Activated CD8-positive, alpha-beta memory T cell treated with anti-CD3 and anti-CD28 coated beads for 48 hours (primary cell): ENCODE measurements around the gene DGCR2.
"Not testable (repeated sequence)": the region's sequence is repeated elsewhere in the genome, so short reads cannot be mapped to it uniquely, and the experiment has no call there.

Source experiments
- DNase-seq, 3 experiments: peaks; one replicate each; pipeline ENCODE4 v3.0.0-alpha.2; 2020; ENCODE audit warnings: low read depth in 2 of 3, low spot score in 2 of 3

DGCR2 gene

DNA sequence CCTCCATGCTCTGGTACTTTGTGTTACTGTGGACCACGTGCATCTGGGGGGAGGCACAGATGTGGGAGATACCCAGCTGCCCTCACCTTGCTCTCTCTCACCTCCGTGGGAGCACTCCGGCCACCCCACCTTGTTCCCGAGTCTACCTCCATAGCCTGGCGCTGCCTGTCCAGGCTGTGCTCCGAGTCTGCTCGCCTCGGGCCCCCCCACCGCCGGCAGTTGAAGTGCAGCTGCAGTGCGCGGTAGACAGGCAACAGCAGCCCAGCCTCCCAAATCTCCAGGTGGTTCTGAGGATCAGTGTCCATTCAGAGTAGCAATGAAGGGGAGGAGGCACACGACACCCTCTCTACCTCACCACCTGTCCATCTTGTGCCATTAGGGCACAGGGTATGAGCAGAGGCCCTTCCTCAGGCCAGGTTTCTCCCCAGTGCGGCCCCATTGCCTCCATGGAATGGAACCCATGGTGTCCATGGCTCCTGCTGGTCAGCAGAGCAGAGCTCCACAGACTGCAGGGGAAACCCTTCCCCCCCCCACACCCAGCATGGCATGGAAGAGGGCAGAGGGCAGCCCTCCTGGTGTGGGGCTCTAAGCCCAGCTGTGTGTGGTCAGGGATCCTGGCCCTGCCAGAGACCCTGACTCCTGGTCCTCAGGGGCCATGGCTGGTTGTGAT, 89.2 kb downstream of the DGCR2 start:
- not testable (repeated sequence) for DNase-seq

DNA sequence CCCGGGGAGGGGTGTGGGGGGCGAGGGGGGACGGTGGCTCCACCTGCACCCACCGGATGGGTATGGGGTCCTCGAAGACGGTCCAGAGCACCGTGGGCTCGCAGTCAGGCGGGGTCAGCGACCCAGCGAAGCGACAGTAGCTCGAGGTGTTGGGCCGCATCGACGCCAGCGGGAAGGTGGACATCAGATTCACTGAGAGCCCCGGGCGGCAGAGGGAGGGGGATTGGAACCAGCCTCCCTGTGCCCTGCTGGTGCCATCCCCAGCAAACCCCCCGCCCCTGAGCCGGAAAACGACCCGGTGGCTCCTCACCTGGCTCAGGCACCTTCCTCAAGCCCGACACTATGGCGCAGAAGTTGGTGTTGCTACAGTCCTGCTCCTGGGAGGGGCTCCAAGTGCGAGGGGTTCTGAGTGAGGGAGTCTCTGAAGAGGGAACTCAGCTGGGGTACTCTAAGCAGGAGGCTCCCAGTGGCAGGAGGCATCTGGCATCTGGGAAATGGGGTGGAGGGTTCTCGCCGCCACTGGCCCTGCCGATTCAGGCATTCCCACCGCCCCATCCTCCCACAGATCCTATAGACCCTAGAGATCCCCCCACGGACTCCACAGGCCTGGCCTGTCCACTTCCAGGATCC, 89.9 kb downstream of the DGCR2 start:
- not testable (repeated sequence) for DNase-seq

DNA sequence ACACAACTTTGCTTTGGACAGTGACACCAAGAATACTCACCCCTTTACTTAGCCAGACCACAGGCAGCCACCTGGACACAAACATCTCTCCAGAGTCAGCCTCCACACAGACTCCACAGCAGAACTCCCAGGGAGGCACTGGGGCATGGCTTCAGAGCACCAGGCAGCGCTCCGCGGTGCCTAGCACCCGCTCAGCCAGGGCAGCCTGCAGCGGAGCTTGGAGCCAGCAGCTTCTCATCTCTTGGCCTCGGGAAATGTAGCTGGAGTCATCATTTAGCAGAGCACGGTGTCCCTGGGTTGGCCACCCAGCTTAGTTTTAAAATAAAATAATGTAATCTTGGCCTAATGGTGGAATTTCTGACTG, 91.3 kb downstream of the DGCR2 start:
- DNase-seq, result not testable (repeated sequence)

DNA sequence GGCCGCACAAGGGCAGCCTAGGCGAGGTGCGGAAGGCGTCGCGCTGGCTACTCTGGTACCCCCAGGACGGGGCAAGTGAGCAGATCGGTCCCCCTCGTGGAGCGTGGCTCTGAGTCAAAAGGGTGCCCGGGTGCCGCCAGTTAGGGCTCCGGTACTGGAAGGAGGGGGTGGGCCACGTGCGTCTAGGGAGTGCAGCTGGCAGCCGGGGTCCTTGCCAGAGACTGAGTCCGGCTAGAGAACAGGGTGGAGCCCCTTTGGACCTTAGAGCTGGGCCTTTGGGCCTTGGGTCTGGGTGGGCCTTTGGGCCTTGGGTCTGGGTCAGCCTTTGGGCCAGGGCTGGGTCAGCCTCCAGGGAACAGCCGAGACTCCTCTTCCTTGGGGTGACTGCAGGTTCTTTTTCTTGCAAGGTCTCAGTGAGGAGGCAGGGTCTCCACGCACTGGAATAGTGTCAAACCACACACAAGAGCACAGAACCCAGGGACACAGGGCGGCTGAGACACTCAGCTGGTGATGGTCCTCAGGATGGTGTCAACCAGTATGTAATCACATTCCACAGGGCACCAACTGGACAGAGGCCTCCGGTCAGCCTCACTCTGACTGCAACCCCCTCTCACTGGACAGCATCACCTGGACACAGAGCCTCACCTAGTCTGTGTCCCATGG, 91.9 kb downstream of the DGCR2 start:
- DNase-seq, result not testable (repeated sequence)

DNA sequence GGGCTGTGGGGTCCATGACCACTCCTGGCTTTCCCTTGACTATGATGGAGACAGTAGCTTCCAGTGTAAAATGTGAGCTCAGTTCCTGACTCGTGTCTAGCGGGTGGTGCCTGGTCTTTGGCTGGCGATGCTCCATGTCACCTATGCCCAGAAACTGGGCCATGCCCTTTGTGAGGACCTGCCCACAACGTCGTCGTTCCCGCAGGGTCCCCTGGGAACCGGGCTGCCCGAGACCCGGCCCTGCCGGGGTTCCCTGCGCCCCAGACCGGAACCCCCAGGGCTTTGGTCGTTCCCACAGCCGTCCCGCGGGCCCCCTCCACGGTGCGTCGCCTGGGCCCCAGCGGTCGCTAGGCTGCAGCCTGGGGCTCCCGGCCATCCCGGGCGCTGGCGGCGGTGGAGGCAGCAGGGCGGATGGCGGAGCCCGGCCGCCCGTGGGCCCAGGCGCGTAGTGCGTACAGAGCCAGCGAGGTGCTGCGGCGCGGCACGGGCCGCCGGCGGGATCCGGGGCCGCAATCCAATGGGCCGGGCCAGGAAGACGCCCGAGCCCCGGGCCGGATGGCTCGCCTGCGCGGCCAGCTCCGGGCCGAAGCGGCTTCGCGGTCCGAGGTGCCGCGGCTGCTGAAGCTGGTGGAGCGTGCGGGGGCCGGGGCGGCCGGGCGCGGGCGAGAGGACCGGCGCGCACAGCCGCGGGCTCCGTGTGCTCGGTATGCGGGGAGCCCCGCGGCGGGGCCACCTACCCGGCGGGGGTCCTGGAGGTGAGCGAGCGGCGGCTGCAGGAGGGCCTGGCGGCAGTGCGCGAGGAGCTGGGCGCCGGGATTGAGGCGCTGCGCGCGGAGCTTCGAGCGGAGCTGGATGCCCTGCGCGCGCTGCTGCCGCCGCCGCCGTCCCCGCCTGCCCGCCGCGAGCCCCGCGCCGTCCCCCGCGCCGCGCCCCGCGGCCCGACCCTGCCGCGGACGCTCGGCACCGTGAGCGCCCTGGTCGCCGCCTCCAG, 92.8 kb downstream of the DGCR2 start:
- not testable (repeated sequence) for DNase-seq

DNA sequence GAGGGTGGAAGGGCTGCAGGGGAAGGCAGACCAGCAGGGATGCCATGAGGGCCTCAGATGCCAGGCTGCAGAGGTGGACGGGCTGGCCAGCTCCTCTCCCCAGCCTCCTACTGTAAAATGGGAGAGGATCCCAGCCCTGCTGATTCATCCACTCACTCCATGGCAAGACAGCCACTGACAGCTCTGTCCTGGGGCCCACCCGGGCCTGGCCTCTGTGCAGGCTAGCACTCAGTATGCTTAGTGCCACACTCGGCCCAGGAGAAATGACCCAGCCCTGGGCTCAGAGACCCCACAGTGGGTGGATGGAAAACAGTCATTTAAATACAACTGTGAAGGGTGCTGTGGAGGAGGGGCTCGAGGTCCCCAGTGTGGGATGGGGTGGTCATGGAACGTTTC, 94.2 kb downstream of the DGCR2 start:
- DNase-seq, result not testable (repeated sequence)

DNA sequence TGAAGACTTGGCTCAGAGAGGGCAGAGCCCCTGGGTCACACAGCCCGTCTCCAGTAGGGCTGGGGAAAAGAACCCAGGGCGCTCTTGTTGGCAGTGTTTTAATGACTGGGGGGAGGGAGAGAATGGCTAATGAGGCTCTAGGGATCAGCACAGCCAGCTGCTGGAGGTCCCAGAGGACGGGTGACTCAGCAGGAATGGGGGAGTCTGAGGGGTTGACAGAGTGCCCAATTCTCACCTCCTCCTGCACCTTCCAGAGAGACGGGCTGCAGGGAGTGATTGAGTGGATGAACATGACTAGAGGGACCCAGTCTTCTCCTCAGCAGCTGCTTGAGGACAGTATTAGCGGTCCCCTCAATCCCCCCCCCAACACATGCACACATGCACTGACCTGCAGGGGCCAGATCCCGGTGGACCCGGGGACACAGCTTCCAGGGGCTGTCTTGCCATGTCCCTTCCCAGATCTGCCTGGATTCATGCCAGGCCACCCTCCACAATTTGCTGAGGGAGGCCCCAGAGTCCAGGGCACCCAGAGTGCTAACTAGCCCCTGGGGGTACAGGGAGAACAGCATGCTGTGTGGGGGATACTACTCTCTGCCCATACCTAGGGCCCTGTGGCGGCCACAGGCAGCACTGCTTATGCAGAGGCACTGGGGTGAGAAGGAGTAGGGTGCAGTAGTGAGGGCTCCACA, 94.7 kb downstream of the DGCR2 start:
- not testable (repeated sequence) for DNase-seq

DNA sequence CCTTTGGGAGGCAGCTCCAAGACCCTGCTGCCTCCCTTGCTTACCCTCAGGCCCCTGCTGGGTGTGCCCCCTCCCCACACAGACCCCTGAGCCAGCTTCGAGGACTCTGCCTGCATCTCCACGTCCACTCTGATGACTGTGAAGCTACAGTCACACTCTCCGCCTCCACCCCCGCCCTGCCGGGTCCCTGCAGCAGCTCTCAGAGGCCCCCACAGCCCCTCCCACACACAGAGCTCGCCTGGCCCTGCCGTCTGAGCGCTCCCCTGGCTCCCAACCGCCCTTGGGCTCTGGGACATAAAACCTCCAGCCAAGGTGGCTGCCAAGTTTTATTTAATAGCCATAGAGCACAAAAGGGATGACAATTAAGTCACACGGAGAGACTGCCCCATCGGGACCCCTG, 96.1 kb downstream of the DGCR2 start:
- DNase-seq, result not testable (repeated sequence)

DNA sequence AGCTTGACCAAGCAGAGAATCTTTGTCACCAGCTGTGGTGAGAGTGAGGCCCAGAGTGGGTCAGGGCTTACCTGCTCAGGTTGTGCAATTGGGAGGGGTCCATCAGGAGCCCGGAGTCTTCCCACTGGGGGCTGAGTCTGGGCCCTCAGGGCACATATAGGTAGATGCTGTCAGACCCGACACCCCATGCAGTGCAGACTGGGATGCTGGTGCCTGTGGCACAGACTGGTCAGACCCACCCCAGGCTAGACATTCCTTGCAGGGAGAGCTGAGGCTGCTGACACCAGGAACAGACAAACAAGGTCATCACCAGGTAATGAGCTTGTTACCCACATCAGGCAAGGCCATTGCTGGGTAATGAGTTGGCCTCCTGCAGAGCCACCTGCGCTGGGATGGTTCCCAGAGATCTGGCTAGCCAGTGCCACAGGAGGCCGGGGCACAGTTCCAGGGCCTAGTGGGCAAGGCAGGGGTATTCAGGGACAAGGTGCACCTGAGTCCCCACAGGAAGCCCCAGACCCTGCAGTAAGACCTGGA, 97.2 kb downstream of the DGCR2 start:
- not testable (repeated sequence) for DNase-seq

DNA sequence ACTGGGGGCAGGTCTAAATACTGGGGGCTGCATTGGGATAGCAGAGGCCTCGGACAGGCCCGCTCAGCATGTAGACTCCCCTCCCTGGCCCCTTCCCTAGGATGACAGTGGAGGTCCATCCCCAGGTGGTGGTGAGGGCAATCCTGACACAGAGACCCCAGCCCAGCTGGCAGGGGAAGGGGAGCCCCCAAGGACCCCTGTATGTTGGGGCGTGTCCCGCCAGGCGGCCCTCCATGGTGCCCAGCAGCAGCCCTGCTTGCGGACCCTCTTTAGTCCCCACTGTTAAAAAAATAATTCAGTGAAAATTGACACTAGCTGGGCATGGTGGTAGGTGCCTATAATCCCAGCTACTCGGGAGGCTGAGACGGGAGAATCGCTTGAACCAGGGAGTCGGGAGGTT, 98.3 kb downstream of the DGCR2 start:
- not testable (repeated sequence) for DNase-seq

DNA sequence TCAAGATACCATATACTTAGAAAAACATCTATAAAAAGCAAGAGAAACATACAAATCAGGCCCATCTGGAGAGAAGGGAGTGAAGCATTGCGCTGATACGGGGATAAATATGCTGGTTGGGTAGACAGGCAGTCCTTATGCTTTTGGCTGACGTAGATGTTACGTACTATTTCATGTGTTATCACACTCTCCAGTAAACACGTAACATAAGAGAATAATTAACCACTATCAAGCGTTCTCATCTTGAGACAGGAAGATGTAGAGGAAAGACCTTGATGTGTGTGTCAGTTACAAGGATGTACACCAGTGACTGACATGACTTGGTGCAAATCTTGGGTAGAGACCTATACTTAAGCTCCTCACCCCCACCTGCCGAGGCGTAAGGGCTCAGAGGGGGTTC, 99.5 kb downstream of the DGCR2 start:
- DNase-seq, result no peak

DNA sequence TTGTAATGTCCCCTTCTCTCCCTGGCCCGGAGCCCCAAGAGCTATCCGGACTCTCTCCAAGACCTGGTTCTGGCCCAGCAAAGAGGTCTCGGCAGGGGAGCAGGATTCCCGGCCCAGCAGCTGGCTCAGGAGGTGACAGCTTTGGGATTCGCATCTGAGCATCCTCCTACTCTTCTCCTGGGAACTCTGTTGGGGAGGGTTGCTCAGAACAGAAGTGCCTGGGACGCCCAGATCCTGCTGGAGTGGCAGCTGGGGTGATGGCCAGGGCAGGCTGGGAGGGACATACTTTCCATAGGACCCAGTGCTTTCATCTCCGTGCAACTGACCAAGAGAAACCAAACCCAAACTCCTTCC, 102.6 kb downstream of the DGCR2 start:
- no peak for DNase-seq

DNA sequence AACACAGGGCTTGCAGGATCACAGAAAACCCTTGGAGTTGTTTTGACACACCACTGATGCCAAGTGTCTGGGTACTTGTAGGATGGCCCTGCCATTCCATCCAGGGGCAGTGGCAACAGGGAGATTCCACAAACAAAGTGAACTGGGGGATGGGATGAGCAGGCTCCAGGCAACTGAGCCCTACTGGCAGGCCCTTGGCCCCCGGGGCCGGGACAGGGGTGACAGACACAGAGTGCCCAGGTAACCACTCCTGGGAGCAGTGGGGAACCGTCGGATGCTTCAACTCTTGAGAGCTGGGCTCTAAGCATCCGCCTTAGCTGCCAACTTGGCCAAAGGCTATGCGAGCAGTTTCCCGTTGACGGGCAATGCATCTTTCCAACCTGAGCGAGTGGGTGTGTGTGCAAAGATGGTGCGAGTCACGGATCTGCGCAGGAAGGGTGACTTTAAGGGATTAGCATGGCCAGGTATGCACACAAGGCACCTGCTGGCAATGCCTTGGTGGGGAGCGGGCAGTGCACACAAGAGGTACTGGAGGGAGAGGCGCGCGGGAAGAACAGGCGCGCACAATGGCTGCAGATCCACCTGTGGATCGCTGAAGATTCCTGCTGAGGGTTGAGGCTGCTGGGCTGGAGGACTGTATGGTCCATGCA, 103.1 kb downstream of the DGCR2 start:
- DNase-seq, result no peak

DNA sequence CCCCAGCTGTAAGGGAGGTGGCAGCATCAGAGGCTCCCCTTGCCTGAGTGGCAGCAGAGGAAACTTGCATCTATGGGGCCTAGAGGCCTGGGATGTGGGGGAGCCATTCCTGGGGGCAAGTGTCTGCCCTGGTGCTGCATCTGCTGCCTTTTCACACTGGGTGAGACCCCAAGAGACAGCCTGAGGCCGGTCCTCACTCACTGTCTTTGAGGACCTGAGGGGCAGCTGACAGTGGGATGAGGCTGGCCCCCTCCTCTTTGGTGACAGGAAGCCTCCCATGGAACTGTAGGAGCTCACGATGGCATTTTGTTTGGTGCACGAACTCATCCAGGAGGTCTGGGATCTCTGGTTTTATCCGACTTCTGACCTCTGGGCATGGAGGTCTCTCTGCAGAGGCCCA, 104.0 kb downstream of the DGCR2 start:
- DNase-seq, result no peak

DNA sequence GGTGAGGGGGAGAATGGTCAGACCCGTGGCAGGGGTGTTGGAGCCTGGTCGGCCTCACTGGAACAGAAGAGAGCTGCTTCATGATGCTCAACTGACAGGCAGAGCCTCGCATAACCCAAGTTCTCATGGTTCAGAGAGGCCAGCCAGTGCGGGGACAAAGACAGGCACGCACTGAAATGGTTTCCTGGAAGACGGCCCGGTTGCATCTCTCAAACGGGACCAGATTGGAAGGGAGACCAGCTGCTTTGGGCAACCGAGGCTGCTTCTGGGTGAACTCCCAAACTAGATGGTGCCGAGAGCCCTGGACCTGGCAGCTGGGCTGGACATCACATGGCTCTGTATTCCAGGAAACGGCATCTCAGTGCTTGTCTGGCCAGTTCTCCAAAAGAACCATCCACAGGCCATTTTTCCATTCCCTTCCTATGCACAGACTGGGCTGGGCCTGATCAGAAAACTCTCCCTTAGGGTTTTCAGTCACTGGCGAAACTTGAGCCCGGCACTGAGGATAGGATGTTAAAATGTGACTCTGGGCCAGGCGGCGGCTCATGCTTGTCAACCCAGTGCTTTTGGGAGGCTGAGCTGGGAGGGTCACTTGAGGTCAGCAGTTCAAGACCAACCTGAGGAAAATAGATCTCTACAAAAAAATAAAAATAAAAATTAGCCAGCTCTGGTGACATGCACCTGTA, 106.0 kb downstream of the DGCR2 start:
- no peak for DNase-seq

DNA sequence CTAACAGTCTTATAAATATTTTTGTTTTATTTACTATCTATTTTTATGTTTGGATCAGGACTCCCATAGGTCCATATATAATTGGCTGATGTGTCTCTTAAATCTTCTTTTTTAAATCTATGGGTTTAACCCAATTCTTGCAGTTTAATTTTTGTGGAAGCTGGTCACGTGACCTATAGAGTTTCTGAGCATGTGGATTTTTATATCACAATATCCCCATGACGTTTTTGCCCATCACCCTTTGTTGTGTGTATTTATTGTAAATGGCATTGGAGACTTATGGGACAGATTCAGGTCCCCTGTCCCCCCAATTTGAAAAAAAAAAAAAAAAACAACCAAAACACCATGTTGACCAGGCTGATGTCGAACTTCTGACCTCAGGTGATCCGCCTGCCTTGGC, 107.3 kb downstream of the DGCR2 start:
- no peak for DNase-seq

DNA sequence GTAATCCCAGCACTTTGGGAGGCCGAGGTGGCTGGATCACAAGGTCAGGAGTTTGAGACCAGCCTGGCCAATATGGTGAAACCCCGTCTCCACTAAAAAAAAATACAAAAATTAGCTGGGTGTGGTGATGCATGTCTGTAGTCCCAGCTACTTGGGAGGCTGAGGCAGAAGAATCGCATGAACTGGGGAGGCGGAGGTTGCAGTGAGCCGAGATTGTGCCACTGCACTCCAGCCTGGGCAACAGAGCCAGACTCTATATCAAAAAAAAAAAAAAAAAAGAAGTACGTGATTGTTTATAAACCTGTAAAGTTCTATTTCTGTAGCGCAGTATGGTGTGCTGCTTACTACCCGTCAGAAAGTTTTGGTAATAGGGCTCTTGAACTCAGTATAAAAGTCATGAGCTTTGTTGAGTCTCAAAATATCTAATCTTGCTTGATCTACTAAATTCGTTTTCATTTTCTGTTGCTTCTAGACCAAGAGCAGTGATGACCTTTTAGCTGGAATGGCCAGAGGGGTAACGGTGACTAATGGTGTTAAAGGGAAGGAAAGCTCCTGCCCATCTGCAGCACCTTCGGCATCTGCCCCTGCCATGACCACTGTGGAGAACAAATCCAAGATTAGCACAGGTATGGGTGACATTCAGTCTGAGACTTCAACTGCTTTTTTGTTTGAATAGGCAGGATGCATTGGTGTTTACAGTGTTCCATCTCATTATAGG, 108.2 kb downstream of the DGCR2 start:
- not testable (repeated sequence) for DNase-seq

DNA sequence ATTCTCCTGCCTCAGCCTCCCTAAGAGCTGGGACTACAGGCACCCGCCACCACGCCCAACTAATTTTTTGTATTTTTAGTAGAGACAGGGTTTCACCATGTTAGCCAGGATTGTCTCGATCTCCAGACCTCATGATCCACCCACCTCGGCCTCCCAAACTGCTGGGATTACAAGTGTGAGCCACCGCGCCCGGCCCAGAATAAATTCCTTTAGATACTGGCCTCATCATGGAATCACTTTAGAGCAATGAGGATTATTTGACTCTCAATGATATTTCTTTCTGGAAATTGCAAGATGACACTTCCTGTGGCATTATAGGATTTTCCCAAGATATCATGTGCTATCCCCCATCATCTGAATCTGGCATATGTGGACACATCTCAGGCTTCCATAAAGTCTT, 108.8 kb downstream of the DGCR2 start:
- not testable (repeated sequence) for DNase-seq
